NCI-H1048 (cell line): ENCODE results near the gene CNFN.

Experiments
- DNase-seq: peaks from one replicate; lab custom pipeline; 2025; lab: John Stamatoyannopoulos, UW

The CNFN gene

DNA sequence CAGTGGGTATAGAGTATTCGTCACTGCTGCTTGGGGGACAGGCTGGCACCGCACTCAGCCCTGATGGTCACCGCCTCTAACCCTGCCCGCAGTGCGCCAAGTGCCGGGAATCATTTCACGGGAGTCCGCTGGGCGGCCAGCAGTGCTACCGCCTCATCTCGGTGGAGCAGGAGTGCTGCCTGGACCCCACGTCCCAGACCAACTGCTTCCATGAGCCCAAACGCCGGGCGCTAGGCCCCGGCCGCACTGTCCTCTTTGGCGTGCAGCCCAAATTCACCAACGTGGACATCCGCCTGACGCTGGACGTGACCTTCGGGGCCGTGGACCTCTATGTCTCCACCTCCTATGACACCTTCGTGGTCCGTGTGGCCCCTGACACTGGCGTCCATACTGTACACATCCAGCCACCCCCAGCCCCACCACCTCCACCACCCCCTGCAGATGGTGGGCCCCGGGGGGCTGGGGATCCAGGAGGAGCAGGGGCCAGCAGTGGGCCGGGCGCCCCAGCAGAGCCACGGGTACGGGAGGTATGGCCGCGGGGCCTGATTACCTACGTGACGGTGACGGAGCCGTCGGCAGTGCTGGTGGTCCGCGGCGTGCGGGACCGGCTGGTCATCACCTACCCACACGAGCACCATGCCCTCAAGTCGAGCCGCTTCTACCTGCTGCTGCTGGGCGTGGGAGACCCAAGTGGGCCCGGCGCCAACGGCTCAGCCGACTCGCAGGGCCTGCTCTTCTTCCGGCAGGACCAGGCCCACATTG is 14.5 kb downstream of the CNFN start:
- no peak for DNase-seq

DNA sequence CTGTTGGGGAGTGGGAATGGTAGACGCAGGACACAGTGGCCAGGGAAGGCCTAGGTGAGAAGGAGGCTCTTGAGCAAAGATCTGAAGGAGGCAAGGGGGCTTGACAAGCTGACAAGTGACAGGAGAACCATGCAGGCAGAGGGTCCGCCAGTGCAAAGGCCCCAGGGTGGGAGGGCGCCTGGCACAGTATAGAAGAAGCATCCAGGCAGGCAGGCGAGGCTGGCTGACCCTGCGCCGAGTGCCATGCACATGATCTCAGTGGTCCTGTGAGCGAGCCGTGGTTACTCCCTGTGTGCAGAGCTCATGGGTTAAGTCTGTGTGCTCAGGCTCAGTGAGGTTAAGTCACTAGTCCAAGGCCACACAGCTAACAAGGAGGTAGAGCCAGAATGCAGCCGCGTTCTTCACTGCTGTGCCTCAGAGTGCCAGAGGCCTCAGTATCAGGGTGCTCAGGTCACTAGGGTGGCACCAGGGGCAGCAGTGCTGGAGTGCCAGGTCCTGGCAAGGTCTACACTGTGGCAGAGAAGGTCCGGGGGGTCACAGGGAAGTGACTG is 15.2 kb downstream of the CNFN start:
- no peak for DNase-seq

DNA sequence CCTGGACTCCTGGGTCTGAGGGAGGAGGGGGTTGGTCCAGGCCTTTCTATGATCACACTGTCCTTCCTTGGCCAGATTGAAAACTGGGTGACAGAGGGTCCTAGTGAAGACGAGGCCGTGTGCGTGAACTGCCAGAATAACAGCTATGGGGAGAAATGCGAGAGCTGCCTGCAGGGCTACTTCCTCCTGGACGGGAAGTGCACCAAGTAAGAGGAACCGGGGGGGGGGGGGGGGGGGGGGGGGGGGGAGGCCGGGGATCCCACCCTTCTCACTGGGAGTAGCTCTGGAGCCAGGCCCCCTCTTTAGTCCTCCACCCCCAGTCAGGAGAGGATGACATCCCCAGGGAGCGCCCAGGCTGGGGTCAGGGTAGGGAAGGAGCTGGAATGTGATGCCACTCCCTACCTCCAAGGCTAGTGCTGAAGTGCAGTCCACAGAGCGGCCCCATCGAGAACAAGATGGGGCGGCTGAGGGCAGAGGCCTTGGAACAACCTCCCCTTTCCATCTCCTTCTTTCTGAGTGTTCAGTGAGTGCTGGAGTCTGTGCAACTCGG is 19.4 kb downstream of the CNFN start:
- no peak for DNase-seq

DNA sequence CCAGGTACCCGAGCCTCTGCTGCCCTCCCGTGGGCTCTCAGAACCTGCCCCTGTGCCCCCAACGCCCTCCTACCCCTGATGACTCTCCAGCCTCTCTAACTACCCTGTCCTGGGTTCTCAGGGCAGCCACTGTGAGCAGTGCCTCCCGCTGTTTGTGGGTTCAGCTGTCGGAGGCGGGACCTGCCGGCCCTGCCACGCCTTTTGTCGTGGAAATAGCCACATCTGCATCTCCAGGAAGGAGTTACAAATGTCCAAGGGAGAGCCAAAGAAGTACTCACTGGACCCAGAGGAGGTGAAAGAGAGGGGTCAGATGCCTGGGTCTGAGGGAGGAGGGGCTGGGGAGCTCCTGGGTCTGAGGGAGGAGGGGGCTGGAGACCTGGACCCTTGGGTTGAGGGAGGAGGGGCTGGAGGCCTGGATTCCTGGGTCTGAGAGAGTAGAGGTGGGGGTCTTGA is 20.0 kb downstream of the CNFN start:
- DNase-seq, result no peak

DNA sequence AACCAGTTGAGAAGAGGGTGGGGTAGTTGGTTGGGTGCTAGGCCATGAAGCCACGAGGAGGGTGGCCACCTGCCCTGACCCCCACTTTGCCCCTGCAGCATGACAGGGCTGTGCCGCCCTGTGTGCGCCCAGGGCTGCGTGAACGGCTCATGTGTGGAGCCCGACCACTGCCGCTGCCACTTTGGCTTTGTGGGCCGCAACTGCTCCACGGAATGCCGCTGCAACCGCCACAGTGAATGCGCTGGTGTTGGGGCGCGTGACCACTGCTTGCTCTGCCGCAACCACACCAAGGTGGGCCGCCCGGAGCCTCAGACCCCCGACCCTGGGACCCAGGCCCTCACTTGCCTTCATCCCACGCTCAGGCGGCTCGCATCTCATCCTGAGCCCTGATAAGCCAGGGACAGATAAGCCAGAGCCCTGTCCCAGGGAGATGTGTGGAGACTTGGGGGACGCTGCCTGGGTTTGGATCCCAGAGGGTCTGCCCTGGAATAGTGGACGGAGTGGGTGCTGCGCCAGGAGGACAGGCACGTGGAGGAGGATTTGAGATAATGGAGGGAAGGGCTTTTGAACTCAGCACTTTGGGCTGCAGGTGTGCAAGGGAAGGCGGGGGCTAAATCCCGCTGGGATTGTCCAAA is 20.5 kb downstream of the CNFN start:
- no peak for DNase-seq

DNA sequence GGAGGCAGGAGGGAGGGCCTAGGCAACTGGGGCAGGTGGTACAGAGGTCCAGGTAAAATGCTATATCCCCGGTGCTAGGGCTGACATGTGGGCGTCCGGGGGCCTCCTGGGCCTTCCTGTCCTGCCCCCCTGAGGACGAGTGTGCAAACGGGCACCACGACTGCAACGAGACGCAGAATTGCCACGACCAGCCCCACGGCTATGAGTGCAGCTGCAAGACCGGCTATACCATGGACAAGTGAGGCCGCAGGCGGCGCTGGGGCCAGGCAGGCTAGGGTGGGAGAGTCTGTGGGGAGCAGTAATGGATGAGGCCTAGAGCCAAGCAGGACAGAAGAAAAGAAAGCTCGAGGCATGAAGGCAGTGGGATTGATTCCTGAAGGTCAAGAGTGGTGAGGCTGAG is 21.3 kb downstream of the CNFN start:
- no peak for DNase-seq

DNA sequence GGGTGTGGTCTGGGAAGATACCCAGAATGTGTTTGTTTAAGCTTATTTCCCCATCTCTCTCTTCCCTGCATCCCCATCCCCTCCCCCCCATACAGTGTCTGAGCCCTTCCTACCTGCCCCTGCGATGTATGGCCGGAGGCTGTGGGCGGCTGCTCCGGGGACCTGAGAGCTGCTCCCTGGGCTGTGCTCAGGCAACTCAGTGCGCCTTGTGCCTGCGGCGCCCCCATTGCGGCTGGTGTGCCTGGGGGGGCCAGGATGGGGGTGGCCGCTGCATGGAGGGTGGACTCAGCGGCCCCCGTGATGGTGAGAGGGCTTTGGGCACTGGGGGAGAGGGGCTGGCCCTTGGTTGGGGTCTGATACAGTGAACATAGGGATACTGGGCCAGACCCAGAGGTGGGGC is 21.7 kb downstream of the CNFN start:
- DNase-seq, result no peak

DNA sequence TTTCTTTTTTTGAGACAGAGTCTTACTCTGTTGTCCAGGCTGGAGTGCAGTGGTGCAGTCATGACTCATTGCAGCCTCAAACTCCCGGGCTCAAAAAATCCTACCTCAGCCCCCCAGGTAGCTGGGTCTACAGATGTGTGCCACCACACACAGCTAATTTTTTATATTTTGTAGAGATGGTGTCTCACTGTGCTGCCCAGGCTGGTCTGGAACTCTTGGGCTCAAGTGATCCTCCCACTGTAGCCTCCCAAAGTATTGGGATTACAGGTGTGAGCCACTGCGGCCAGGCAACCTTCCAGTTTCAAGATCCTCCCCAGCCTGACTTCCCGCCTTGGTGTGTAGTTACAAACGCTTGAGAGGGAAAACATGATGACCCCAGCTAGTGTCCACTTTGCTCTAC is 22.2 kb downstream of the CNFN start:
- no peak for DNase-seq

DNA sequence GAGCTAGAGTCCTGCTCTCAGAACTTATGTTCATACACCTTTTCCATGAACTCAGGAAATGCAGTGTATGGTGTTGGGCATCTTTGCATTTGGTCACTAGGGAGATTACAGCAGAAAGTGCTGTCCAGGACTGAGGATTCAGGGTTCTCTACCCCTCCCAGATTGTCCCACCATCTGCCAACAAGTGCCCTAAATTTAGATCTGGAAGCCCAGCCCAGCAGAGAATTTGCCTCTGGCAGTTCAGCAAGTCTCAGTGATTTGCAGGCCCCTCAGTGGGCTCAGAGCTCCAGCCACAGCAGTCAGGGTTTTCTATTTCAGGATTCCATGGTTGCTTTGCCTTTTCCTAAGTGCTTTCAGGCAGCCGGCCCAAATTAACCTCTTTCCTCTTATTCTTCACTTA is 23.4 kb downstream of the CNFN start:
- DNase-seq, result no peak

DNA sequence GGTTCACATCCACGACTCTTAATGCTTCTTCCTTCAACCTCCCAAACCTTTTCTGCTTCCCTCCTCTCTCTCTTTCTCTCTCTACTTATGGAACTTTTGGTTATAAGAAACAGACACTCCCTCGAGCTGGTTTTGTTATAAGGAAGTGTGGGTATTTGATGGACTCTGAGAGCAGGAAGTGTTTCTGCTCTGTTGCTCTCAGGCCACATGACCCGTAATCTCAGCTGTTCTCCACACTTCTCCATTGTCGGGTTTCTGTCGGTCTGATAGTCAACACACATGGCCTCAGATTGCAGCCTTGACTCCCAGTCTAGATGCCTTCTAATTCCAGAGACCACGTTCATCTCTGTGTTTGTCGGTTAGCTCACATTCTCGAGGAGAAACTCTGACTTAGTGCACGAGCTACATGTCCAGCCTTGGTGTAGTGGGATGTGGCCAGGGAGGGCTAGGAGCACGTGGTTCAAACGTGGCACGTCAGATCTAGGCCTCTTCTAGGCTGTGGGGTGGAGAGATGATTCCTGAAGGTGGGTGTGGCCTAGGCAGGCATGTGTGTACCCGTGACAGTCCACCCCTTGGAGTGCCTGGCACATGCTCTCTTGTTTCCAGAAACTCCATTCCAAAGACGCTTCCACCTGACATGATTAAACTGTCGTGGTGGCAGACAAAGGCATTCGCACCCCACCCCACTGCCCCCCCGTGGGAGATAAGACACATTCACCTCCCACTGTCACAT is 26.3 kb downstream of the CNFN start:
- DNase-seq, result no peak

DNA sequence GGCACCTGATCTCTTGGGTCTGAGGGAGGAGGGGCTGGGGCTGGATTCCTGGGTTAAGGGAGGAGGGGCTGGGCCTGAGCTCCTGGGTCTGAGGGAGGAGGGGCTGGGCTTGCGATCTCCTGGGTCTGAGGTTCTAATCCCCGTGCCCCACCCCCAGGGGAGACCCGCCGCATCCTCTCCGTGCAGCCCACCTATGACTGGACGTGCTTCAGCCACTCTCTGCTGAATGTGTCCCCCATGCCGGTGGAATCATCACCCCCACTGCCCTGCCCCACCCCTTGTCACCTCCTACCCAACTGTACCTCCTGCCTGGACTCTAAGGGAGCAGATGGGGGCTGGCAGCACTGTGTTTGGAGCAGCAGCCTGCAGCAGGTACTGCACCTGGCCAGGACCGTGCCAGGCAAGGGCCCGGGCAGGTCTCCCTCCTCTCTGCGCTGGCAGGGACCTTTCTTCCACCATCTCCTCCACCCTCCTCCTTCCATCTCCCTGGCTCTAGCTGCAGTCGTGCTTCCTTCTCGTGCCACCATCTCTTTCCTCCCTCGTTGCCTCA is 27.1 kb downstream of the CNFN start:
- DNase-seq, result no peak

DNA sequence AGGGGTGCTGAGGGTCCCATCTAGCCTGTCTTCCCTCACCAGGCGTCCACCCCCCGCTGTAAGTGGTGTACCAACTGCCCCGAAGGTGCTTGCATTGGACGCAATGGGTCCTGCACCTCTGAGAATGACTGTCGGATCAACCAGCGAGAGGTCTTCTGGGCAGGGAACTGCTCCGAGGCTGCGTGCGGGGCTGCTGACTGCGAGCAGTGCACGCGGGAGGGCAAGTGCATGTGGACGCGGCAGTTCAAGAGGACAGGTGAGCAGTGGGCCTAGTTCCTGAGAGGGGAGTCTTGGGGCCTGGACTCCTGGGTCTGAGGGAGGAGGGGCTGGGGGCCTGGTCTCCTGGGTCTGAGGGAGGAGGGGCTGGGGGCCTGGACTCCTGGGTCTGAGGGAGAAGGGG is 27.8 kb downstream of the CNFN start:
- no peak for DNase-seq

DNA sequence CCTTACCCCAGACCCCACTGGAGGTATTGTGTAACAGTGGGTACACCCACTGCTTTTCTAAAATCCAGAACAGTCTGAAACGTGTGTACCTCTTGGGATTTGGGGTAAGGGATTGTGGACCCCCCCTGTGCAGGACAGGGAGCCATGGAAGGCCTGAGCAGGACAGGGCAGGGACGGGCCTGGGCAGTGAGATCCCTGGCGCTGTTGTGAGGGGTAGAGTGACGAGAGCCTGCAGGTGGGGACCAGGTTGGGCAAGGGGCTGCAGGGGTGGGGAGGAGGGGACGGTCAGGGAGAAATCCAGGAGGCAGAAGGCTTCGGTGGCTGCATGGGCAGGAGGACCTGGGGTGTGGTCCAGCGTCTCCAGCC is 28.6 kb downstream of the CNFN start:
- no peak for DNase-seq

DNA sequence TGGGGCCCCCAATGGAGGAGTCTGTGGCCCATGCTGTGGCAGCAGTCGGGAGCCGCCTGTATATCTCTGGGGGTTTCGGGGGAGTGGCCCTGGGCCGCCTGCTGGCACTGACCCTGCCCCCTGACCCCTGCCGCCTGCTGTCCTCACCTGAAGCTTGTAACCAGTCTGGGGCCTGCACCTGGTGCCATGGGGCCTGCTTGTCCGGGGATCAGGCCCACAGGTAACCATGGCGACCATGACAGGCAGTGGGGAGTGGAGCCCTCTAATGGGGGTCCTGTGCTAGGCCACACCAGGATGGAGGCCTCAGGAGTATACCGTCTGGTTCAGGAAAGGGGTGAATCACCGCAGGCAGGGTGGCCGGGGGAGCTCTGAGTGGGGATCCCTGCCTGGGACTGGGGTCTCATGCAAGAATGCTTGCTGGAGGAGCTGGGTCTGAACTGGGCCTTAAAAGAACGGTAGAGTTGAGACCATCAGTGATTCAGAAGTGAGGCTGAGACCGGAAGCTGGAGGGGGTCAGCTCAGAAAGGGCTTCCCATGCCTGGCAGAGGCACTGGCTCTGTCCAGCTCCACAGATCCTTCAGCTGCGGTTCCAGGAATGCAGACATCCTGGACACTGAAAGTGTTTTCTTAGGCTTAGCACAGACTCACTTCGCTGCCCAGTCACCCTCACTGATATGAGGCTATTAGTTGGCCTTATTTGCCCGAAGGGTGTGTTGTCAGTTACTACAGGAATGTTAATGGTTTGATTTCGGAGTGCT is 29.1 kb downstream of the CNFN start:
- no peak for DNase-seq

DNA sequence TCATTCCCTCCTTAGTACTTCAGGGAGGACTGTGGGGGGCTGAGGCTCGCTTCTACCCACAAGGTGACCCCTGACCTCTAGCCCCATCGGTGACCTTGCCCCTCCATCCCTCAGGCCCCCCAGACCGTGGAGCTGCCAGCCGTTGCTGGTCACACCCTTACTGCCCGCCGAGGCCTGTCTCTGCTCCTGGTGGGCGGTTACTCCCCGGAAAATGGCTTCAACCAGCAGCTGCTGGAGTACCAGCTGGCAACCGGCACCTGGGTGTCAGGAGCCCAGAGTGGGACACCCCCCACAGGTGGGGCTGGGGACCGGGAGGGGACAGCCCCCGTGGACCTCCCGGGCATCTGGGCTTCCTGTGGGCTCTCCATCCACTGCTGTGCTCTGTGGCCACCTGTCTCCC is 32.8 kb downstream of the CNFN start:
- no peak for DNase-seq

DNA sequence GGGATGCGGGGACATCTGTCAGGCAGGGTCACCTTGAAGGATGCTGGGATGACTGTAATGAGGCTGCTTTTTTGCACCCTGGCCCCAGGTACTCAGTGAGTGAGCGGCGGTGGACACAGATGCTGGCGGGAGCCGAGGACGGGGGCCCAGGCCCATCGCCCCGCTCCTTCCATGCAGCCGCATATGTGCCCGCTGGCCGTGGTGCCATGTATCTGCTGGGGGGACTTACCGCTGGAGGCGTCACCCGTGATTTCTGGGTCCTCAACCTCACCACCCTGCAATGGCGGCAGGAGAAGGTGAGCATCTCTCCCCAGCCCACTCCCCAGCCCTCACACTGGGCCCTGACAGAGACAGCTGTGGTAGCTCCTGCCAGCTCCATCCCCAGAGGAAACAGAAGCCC is 33.4 kb downstream of the CNFN start:
- no peak for DNase-seq

DNA sequence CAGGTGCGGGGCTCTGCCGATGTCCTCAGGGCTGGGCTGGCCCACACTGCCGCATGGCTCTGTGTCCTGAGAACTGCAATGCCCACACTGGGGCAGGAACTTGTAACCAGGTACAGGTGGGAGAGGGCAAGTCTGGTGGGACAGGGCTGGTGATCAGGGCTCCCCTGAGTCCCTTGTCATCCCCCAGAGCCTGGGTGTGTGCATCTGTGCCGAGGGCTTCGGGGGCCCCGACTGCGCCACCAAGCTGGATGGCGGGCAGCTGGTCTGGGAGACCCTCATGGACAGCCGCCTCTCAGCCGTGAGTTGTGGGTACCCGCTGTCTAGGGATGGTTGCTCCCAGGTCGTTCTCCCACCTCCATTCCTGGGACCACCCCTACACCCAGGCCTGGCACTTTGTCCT is 34.2 kb downstream of the CNFN start:
- no peak for DNase-seq

DNA sequence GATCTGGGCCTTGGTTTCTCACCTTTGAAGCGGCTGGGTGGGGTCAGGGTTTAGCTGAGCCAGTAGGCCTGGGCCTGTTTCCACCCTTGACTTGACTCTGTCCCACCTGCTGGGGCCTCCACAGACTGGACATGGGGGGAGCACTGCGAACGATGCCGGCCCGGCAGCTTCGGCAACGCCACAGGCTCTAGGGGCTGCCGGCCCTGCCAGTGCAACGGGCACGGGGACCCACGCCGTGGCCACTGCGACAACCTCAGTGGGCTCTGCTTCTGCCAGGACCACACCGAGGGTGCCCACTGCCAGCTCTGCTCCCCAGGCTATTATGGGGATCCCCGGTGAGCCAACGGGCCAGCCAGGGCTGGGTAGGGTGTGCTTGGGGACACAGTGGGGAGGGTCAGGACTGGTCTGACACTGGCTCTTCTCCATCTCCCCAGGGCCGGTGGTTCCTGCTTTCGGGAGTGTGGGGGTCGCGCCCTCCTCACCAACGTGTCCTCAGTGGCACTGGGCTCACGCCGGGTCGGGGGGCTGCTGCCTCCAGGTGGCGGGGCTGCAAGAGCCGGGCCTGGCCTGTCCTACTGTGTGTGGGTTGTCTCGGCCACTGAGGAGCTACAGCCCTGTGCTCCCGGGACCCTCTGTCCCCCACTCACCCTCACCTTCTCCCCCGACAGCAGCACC is 36.6 kb downstream of the CNFN start:
- no peak for DNase-seq

DNA sequence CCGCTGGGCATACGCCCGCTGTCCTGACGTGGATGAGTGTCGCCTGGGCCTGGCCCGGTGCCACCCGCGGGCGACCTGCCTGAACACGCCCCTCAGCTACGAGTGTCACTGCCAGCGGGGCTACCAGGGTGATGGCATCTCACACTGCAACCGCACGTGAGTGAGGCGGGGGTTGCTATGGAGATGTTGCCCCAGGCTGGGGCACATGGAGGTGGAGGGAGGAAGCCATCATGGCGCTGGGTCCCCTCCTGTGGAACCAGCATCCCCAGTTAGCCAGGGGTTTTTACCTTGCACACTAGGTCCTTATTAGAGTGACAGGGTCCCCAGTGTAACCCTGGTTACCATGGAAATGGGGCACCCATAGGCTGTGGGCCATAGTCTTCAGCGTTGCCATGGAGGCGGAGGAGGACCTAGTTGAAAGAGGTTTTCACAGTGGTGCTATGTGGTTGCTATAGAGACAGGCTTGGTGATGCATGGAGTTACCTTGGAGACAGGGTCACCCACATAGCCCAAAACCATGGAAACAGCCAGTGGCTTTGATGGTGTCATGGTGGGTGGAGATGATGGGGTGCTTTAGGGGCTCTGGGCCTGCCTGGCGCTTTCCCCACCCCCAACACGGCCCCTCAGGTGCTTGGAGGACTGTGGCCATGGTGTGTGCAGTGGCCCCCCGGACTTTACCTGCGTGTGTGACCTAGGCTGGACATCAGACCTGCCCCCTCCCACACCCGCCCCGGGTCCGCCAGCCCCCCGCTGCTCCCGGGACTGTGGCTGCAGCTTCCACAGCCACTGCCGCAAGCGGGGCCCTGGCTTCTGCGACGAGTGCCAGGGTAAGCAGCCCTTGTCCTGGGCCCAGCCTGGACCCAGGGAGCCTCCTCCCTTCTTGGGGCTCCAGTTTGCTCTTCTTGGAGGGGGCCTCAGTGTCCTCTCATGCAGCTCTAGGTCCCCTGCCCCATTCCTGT is 37.5 kb downstream of the CNFN start:
- no peak for DNase-seq
